ENCODE results near the gene FAM25G. TPM values are rescaled to one million over a fixed set of nuclear protein-coding genes. Genes with fewer than 3 reads are reported as not detected.
A peak's percentile ranks its signal among the peaks of the same experiment; 100 is the strongest.
"Not testable (repeated sequence)": the region's sequence is repeated elsewhere in the genome, so short reads cannot be mapped to it uniquely, and the experiment has no call there.

Gene FAM25G
- total RNA-seq, 1 experiment from 2014 or later = not detected

GRCh38 chr10:47468731-47469528 is 22.6 kb downstream of the FAM25G start:
- H3K36me3 Mint-ChIP-seq (ENCODE audit: insufficient read depth, unreplicated experiment); H3K4me3 Mint-ChIP-seq (ENCODE audit: unreplicated experiment); DNase-seq (ENCODE audit: unreplicated experiment); POLR2A ChIA-PET; H3K27me3 Mint-ChIP-seq (ENCODE audit: insufficient read depth, unreplicated experiment); CTCF ChIA-PET; intact Hi-C loops (cut with micrococcal nuclease); H3K9me3 Mint-ChIP-seq (ENCODE audit: unreplicated experiment); BruUV-seq (replicated peaks); H3K27ac Mint-ChIP-seq (ENCODE audit: low read depth, unreplicated experiment); H3K4me1 Mint-ChIP-seq (ENCODE audit: insufficient read depth, unreplicated experiment): not testable (repeated sequence)

- H3K4me1 Mint-ChIP-seq (ENCODE audit: insufficient read depth, unreplicated experiment); DNase-seq (ENCODE audit: unreplicated experiment); H3K27me3 Mint-ChIP-seq (ENCODE audit: insufficient read depth, unreplicated experiment); BruUV-seq (replicated peaks); H3K4me3 Mint-ChIP-seq (ENCODE audit: unreplicated experiment); H3K9me3 Mint-ChIP-seq (ENCODE audit: unreplicated experiment); intact Hi-C loops (cut with micrococcal nuclease); POLR2A ChIA-PET; H3K27ac Mint-ChIP-seq (ENCODE audit: low read depth, unreplicated experiment); CTCF ChIA-PET; H3K36me3 Mint-ChIP-seq (ENCODE audit: insufficient read depth, unreplicated experiment): not testable (repeated sequence)
These were observed 23.5 kb downstream of the FAM25G start for GRCh38 chr10:47467957-47468356.

GRCh38 chr10:47467458-47467857 is 24.0 kb downstream of the FAM25G start:
- H3K4me1 Mint-ChIP-seq (ENCODE audit: insufficient read depth, unreplicated experiment); POLR2A ChIA-PET; H3K27me3 Mint-ChIP-seq (ENCODE audit: insufficient read depth, unreplicated experiment); H3K27ac Mint-ChIP-seq (ENCODE audit: low read depth, unreplicated experiment); BruUV-seq (replicated peaks); H3K36me3 Mint-ChIP-seq (ENCODE audit: insufficient read depth, unreplicated experiment); CTCF ChIA-PET; H3K9me3 Mint-ChIP-seq (ENCODE audit: unreplicated experiment); H3K4me3 Mint-ChIP-seq (ENCODE audit: unreplicated experiment); DNase-seq (ENCODE audit: unreplicated experiment); intact Hi-C loops (cut with micrococcal nuclease): not testable (repeated sequence)

- H3K4me1 Mint-ChIP-seq (ENCODE audit: insufficient read depth, unreplicated experiment); POLR2A ChIA-PET; BruUV-seq (replicated peaks); H3K9me3 Mint-ChIP-seq (ENCODE audit: unreplicated experiment); DNase-seq (ENCODE audit: unreplicated experiment); H3K36me3 Mint-ChIP-seq (ENCODE audit: insufficient read depth, unreplicated experiment); H3K27ac Mint-ChIP-seq (ENCODE audit: low read depth, unreplicated experiment); CTCF ChIA-PET; H3K4me3 Mint-ChIP-seq (ENCODE audit: unreplicated experiment); intact Hi-C loops (cut with micrococcal nuclease); H3K27me3 Mint-ChIP-seq (ENCODE audit: insufficient read depth, unreplicated experiment): not testable (repeated sequence)
These were observed 26.1 kb downstream of the FAM25G start for GRCh38 chr10:47465216-47465917.

- peaks cover 22% of the 10 kb centered on the region for H3K4me1 Mint-ChIP-seq (ENCODE audit: insufficient read depth, unreplicated experiment)
- intact Hi-C loops (cut with micrococcal nuclease); CTCF ChIA-PET; H3K27me3 Mint-ChIP-seq (ENCODE audit: insufficient read depth, unreplicated experiment); H3K27ac Mint-ChIP-seq (ENCODE audit: low read depth, unreplicated experiment); POLR2A ChIA-PET; DNase-seq (ENCODE audit: unreplicated experiment); H3K4me3 Mint-ChIP-seq (ENCODE audit: unreplicated experiment); H3K9me3 Mint-ChIP-seq (ENCODE audit: unreplicated experiment); BruUV-seq (replicated peaks); H3K36me3 Mint-ChIP-seq (ENCODE audit: insufficient read depth, unreplicated experiment): not testable (repeated sequence)
These were observed 28.7 kb downstream of the FAM25G start for GRCh38 chr10:47462577-47463358.

GRCh38 chr10:47461261-47461687 is 30.2 kb downstream of the FAM25G start:
- Mint-ChIP-seq H3K27ac (ENCODE audit: low read depth, unreplicated experiment) (peak overlapping the region; percentile 93), H3K4me1 (ENCODE audit: insufficient read depth, unreplicated experiment) (peaks cover 22% of the 10 kb centered on the region), H3K4me3 (ENCODE audit: unreplicated experiment) (peak overlapping the region; percentile 64)
- DNase-seq (ENCODE audit: unreplicated experiment) = peak; percentile 73
- POLR2A ChIA-PET; H3K9me3 Mint-ChIP-seq (ENCODE audit: unreplicated experiment); H3K36me3 Mint-ChIP-seq (ENCODE audit: insufficient read depth, unreplicated experiment); H3K27me3 Mint-ChIP-seq (ENCODE audit: insufficient read depth, unreplicated experiment); BruUV-seq (replicated peaks); intact Hi-C loops (cut with micrococcal nuclease); CTCF ChIA-PET: not testable (repeated sequence)
- peak; percentile 18 for TF ChIP-seq CTCF (IDR thresholded peaks at IDR 0.05; ENCODE audit: unreplicated experiment)
